GM19193 (cell line): ENCODE results near the gene ELOVL6.

Source experiments
- POLR2A ChIP-seq: IDR thresholded peaks from 4 replicates; pipeline ENCODE4 v1.6.1; 2011; ENCODE audit not compliant: insufficient read depth, insufficient read length; ENCODE audit errors: extremely low read depth

The ELOVL6 gene

GRCh38 chr4:110142461-110142860 lies 56.0 kb downstream of the ELOVL6 start:
- TF ChIP-seq POLR2A, result no peak

DNA sequence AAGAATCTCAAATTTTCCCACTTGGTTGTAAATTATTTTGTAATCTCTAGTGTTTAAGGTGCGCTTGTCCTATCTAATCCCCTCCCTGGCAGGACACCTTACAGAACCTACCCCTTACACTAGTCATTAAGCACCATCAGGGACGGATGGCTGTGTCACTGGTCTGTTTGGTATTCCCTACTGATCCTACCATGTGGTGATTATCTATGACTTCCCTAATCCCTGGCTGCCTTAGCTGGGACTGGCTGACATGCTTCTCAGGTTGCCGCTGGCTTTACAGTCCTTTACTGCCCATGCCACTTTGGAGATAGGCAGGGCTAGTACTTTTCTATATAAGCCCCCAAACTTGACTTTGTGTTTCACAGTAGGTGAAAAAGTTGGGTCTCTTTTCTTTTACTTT lies 58.6 kb downstream of the ELOVL6 start:
- TF ChIP-seq POLR2A, result no peak

- TF ChIP-seq POLR2A, result no peak
Observed at GRCh38 chr4:110139111-110139510, 59.3 kb downstream of the ELOVL6 start.

GRCh38 chr4:110138551-110138950 lies 59.9 kb downstream of the ELOVL6 start:
- no peak for TF ChIP-seq POLR2A

DNA sequence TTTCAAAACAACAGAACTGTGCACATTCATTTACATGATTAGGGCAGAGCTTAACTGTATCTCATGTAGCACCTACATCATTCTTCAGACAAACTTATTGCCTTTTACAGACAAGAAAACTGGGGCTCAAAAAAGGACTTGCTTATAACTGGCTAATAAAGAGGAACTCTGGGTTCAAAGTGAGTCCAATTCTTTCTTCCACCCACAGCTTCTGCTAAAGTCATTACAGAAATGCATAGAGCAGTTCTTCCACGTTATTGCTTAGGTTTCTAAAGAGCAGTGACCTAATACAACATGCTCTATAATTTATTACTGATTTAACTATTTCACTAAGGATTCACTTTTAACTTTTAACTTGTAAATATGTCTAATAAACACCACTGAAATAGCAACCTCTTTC lies 60.6 kb downstream of the ELOVL6 start:
- TF ChIP-seq POLR2A, result no peak

- TF ChIP-seq POLR2A, result no peak
Observed at GRCh38 chr4:110135523-110135922, 62.9 kb downstream of the ELOVL6 start.

- TF ChIP-seq POLR2A, result no peak
Observed at GRCh38 chr4:110135076-110135475, 63.3 kb downstream of the ELOVL6 start.

- no peak for TF ChIP-seq POLR2A
Observed at GRCh38 chr4:110134269-110134869, 64.0 kb downstream of the ELOVL6 start.

- TF ChIP-seq POLR2A, result no peak
Observed at GRCh38 chr4:110132816-110133719, 65.3 kb downstream of the ELOVL6 start.

GRCh38 chr4:110131916-110132315 lies 66.5 kb downstream of the ELOVL6 start:
- TF ChIP-seq POLR2A, result no peak

- TF ChIP-seq POLR2A, result no peak
Observed at GRCh38 chr4:110130576-110131358, 67.6 kb downstream of the ELOVL6 start.

- no peak for TF ChIP-seq POLR2A
Observed at GRCh38 chr4:110129544-110129943, 68.9 kb downstream of the ELOVL6 start.

DNA sequence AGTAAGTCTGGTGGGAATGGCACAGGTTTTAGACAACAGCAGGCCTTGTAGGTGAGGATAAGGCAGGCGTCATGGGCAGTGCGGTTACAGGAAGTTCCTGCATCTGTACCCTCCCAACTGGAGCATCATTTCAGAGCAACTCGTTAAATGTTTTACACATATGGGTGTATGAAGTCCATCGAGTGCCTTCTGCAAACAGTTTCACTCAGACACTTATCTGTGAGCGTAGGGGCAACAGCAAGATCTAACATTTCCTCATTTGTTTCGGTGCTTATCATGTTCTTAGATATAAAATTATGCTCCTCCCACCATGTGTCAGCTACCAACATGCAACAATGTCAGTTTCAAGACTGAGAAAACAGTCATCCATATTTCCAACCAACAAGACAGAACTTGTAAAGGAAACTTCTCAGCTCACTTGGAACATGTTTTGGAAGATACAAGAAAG lies 69.9 kb downstream of the ELOVL6 start:
- no peak for TF ChIP-seq POLR2A

GRCh38 chr4:110128029-110128428 lies 70.4 kb downstream of the ELOVL6 start:
- no peak for TF ChIP-seq POLR2A

DNA sequence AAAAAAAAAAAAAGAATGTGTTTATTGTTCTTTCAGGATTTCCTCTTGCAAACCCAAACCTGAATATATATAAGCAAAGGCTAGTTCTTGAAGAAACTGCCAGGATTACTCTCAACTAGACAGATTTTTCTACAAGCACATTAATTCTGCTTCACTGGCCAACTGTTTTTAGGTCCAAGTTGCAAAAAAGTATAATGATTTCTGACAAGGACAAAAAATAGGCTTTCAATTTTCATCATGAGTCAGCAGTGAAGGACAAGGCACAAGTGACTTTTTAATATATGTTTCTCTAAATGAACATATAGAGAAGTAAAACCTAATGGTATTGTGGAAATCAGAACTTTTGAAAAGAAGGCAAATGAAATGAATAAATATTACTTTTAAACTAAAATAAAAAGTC lies 73.7 kb downstream of the ELOVL6 start:
- TF ChIP-seq POLR2A, result no peak
